Activated B cell treated with CpG ODN at 0.5 μM for 24 hours (primary cell): ENCODE data around the gene UHRF1. TPM values are rescaled to one million over a fixed set of nuclear protein-coding genes. Genes with fewer than 3 reads are reported as not detected.
"Not testable (repeated sequence)": the region's sequence is repeated elsewhere in the genome, so short reads cannot be mapped to it uniquely, and the experiment has no call there.

Experiments
- ATAC-seq: fragments of 200-7000 bp; cut with Tn5 transposase; one replicate; pipeline ENCODE4 v1.10.0; 2021; ENCODE audit warnings: low read depth, mild to moderate bottlenecking, moderate library complexity
- CTCF ChIA-PET: fragments of 350-600 bp; sonication (Branson Sonifier 250); formaldehyde crosslinking; loops from one replicate; lab custom pipeline; 2021; ENCODE audit warnings: antibody characterized with exemption; lab: Charles Lee
- POLR2A ChIA-PET: fragments of 350-600 bp; sonication (Branson Sonifier 250); formaldehyde crosslinking; loops from one replicate; lab custom pipeline; 2021; ENCODE audit warnings: antibody characterized with exemption; lab: Charles Lee
- DNase-seq: peaks from one replicate; pipeline ENCODE4 v3.0.0; 2022
- H3K27ac Mint-ChIP-seq: one replicate; pipeline ENCODE4 v1.8.0; 2020; ENCODE audit warnings: mixed read lengths
- H3K27me3 Mint-ChIP-seq: one replicate; pipeline ENCODE4 v1.8.0; 2021; ENCODE audit warnings: mixed read lengths
- H3K36me3 Mint-ChIP-seq: one replicate; pipeline ENCODE4 v1.8.0; 2021; ENCODE audit warnings: low read depth, mixed read lengths
- H3K4me1 Mint-ChIP-seq: one replicate; pipeline ENCODE4 v1.8.0; 2021; ENCODE audit warnings: mixed read lengths
- H3K4me3 Mint-ChIP-seq: one replicate; pipeline ENCODE4 v1.8.0; 2020; ENCODE audit warnings: mild to moderate bottlenecking, mixed read lengths
- H3K9me3 Mint-ChIP-seq: one replicate; pipeline ENCODE4 v1.8.0; 2020; ENCODE audit warnings: mixed read lengths
- intact Hi-C: fragments of 100-400 bp; cut with micrococcal nuclease; formaldehyde crosslinking; loops from one replicate; pipeline ENCODE4 v1.15.1; 2024
- total RNA-seq: library from RNA; stranded (reverse); gene quantifications from 2 replicates; pipeline ENCODE4 v1.2.3, GENCODE V29; 2022
- TF ChIP-seq, protein P1 (sequence below): fragments of 200-600 bp; IDR thresholded peaks from one replicate; pipeline ENCODE4 v1.8.0; 2022; ENCODE audit warnings: antibody characterized with exemption, mild to moderate bottlenecking

Gene UHRF1
- total RNA-seq, 1 donor from 2014 or later = 7.8 TPM

- no peak overlapping the region for H3K27ac Mint-ChIP-seq
These were observed 42.4 kb downstream of the UHRF1 start for GRCh38 chr19:4951656-4952055.

DNA sequence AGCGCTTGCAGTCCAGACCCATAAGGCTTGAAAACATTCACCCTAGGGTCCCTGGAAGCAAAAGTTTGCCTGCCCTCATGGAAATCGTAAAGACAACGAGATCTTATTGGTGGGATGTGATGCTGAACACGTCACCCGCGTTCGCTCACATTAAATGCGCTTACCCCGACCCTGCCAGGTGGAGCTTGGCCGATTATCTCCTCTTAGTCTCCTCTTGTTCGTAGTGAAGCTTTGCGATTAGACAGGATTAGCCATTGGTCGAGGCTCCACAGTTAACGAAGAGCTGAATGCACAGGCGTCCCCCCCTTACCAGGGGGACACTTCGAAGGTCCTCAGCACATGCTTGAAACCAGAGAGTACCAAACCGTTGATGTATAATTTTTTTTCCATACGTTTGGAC lies 43.6 kb downstream of the UHRF1 start:
- no peak overlapping the region for H3K27ac Mint-ChIP-seq
- ChIA-PET CTCF (no interaction called here), POLR2A (no interaction called here)

More at GRCh38 chr19:4951656-4952055, 42.4 kb downstream of the UHRF1 start:
- ChIA-PET POLR2A (interaction anchor here (0.6 to 0.7 kb wide), 3 partner anchors 33 to 1251 kb away, joined by 3 to 8 read pairs (median 6); no protein-coding TSS in a partner anchor), CTCF (no interaction called here)
- Mint-ChIP-seq H3K4me1 (no peaks in the 10 kb centered on the region), H3K27me3 (no peaks in the 10 kb centered on the region), H3K9me3 (no peaks in the 10 kb centered on the region), H3K36me3 (no peaks in the 10 kb centered on the region), H3K4me3 (no peak overlapping the region)
- DNase-seq (no peak), ATAC-seq (no peak)
- intact Hi-C loops = no loop called here
- TF ChIP-seq, protein P1, sequence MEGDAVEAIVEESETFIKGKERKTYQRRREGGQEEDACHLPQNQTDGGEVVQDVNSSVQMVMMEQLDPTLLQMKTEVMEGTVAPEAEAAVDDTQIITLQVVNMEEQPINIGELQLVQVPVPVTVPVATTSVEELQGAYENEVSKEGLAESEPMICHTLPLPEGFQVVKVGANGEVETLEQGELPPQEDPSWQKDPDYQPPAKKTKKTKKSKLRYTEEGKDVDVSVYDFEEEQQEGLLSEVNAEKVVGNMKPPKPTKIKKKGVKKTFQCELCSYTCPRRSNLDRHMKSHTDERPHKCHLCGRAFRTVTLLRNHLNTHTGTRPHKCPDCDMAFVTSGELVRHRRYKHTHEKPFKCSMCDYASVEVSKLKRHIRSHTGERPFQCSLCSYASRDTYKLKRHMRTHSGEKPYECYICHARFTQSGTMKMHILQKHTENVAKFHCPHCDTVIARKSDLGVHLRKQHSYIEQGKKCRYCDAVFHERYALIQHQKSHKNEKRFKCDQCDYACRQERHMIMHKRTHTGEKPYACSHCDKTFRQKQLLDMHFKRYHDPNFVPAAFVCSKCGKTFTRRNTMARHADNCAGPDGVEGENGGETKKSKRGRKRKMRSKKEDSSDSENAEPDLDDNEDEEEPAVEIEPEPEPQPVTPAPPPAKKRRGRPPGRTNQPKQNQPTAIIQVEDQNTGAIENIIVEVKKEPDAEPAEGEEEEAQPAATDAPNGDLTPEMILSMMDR = no peak

GRCh38 chr19:4954320-4955149 lies 45.2 kb downstream of the UHRF1 start:
- CTCF ChIA-PET, H3K27me3 Mint-ChIP-seq, H3K4me3 Mint-ChIP-seq, H3K9me3 Mint-ChIP-seq, intact Hi-C loops, ATAC-seq, H3K36me3 Mint-ChIP-seq, H3K27ac Mint-ChIP-seq, DNase-seq, H3K4me1 Mint-ChIP-seq, POLR2A ChIA-PET: not testable (repeated sequence)

More for the DNA sequence above, 43.6 kb downstream of the UHRF1 start:
- H3K36me3 Mint-ChIP-seq = no peaks in the 10 kb centered on the region
- H3K27me3 Mint-ChIP-seq = no peaks in the 10 kb centered on the region
- no peak overlapping the region for H3K4me3 Mint-ChIP-seq
- TF ChIP-seq, protein P1 = no peak
- intact Hi-C loops = no loop called here
- no peaks in the 10 kb centered on the region for H3K9me3 Mint-ChIP-seq
- H3K4me1 Mint-ChIP-seq = no peaks in the 10 kb centered on the region
- DNase-seq (no peak), ATAC-seq (no peak)

DNA sequence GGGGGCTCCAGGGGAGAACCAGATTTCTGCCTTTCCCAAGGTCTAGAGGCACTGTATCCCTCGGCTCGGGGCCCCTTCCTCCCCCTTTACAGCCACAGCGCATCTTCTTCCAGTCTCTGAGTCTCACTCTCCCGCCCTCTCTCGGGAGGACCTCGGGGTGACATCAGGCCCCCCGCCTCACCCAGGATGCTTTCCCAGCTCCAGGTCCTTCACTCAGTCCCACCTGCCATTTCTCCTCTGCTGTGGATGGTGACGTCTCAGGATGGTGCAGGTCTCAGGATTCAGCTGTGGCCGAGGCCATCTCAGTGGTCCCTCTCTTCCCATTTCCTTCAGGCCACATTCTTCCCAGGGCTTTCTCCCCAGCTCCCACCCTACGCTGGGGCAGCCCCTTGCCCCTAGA lies 46.0 kb downstream of the UHRF1 start:
- H3K36me3 Mint-ChIP-seq = no peaks in the 10 kb centered on the region
- ChIA-PET CTCF (no interaction called here), POLR2A (no interaction called here)
- H3K27me3 Mint-ChIP-seq = no peaks in the 10 kb centered on the region
- intact Hi-C loops = no loop called here
- no peak overlapping the region for H3K4me3 Mint-ChIP-seq
- H3K9me3 Mint-ChIP-seq = no peaks in the 10 kb centered on the region
- ATAC-seq = no peak
- no peak overlapping the region for H3K27ac Mint-ChIP-seq
- peaks cover 2% of the 10 kb centered on the region for H3K4me1 Mint-ChIP-seq
- DNase-seq = no peak
- TF ChIP-seq, protein P1 = no peak

DNA sequence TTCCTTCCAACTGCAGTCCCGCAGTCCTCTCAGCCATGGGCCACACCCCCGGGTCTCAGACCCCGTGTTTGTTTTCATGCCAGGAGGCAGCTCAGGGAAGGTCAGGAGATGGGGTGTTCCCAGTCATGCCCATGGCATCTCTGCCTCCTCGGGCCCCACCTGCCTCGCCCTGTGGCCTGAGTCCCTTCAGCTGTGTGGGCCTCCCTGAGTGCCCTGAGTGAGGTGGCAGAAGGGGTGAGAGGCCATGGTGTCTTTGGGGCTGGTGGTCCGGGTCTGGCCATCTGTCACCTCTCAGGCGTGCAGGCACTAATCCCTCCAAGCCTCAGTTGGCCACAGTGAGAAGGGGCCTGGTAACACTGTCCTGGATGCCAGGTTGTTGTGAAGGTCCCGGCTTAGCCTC lies 48.7 kb downstream of the UHRF1 start:
- ChIA-PET POLR2A (no interaction called here), CTCF (no interaction called here)
- no peaks in the 10 kb centered on the region for H3K36me3 Mint-ChIP-seq
- H3K4me1 Mint-ChIP-seq = peaks cover 2% of the 10 kb centered on the region
- no peak overlapping the region for H3K4me3 Mint-ChIP-seq
- DNase-seq (no peak), ATAC-seq (no peak)
- no peaks in the 10 kb centered on the region for H3K27me3 Mint-ChIP-seq
- TF ChIP-seq, protein P1 = no peak
- no peak overlapping the region for H3K27ac Mint-ChIP-seq
- no peaks in the 10 kb centered on the region for H3K9me3 Mint-ChIP-seq
- intact Hi-C loops = no loop called here
